ENCODE measurements around the gene ASXL1. TPM values are rescaled to one million over a fixed set of nuclear protein-coding genes. Genes with fewer than 3 reads are reported as not detected.
"Not testable (repeated sequence)": the region's sequence is repeated elsewhere in the genome, so short reads cannot be mapped to it uniquely, and the experiment has no call there.

ASXL1 gene
- total and polyA plus RNA-seq, 2 experiments from 2014 or later: 10.4 to 29.0 TPM

DNA sequence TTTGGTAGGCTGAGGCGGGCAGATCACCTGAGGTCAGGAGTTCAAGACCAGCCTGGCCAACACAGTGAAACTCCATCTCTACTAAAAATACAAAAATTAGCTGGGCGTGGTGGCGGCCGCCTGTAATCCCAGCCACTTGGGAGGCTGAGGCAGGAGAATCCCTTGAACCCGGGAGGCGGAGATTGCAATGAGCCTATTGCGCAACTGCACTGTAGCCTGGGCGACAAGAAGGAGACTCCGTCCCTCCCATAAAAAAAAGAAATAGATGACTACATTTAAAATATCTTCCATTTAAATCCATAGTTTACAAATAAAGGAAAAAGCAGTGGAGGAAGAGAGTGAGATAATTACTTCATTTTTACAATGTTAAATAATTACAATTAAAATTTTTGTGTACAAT lies 21.9 kb downstream of the ASXL1 start:
- H3K79me2 ChIP-seq (replicated peaks; ENCODE audit: insufficient read depth); H3K4me1 Mint-ChIP-seq; H3K27me3 Mint-ChIP-seq (ENCODE audit: insufficient read depth, low read depth, poor library complexity): not testable (repeated sequence)

GRCh38 chr20:32380745-32381144 lies 22.6 kb downstream of the ASXL1 start:
- no peak overlapping the region for H3K4me3 Mint-ChIP-seq
- H3K36me3 ChIP-seq (ENCODE audit: insufficient read depth): no peaks in the 10 kb centered on the region
- H3K27ac Mint-ChIP-seq: no peak overlapping the region
- no peak overlapping the region for H3K4me3 ChIP-seq
- ATAC-seq (no peak), DNase-seq (ENCODE audit: low spot score) (no peak)
- no peaks in the 10 kb centered on the region for H3K4me1 ChIP-seq (ENCODE audit: insufficient read depth)
- H3K4me1 Mint-ChIP-seq: no peaks in the 10 kb centered on the region
- H3K36me3 Mint-ChIP-seq (ENCODE audit: low read depth): no peaks in the 10 kb centered on the region
- H3K9me2 ChIP-seq (ENCODE audit: insufficient read depth): no peaks in the 10 kb centered on the region
- no peak overlapping the region for H2AFZ ChIP-seq
- no peaks in the 10 kb centered on the region for H3K27me3 ChIP-seq (ENCODE audit: insufficient read depth)
- no peaks in the 10 kb centered on the region for H3K9me3 Mint-ChIP-seq
- H3K4me2 ChIP-seq: no peak overlapping the region
- peaks cover 5% of the 10 kb centered on the region; the same call in 1 of the 2 replicates for H3K79me2 ChIP-seq (replicated peaks; ENCODE audit: insufficient read depth)
- peaks cover 53% of the 10 kb centered on the region for H4K20me1 ChIP-seq (replicated peaks; ENCODE audit: insufficient read depth)
- peaks cover 2% of the 10 kb centered on the region for H3K27me3 Mint-ChIP-seq (ENCODE audit: insufficient read depth, low read depth, poor library complexity)
- TF ChIP-seq JUNB (IDR thresholded peaks at IDR 0.05; ENCODE audit: unreplicated experiment): no peak
- TF ChIP-seq, protein P1, sequence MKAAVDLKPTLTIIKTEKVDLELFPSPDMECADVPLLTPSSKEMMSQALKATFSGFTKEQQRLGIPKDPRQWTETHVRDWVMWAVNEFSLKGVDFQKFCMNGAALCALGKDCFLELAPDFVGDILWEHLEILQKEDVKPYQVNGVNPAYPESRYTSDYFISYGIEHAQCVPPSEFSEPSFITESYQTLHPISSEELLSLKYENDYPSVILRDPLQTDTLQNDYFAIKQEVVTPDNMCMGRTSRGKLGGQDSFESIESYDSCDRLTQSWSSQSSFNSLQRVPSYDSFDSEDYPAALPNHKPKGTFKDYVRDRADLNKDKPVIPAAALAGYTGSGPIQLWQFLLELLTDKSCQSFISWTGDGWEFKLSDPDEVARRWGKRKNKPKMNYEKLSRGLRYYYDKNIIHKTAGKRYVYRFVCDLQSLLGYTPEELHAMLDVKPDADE (IDR thresholded peaks at IDR 0.05): no peak
- TF ChIP-seq ZNF331 (CRISPR knock-in tag; IDR thresholded peaks at IDR 0.05; ENCODE audit: low read depth): no peak
- no peak for TF ChIP-seq CTCF (conservative IDR thresholded peaks at IDR 0.05; ENCODE audit: low read depth in 2 of 2)
- no peak for TF ChIP-seq EZH2phosphoT487 (IDR thresholded peaks at IDR 0.05; ENCODE audit: unreplicated experiment)
- no peak for TF ChIP-seq NANOG (IDR thresholded peaks at IDR 0.05; ENCODE audit: borderline replicate concordance)
- no peak for TF ChIP-seq CREB1 (CRISPR knock-in tag; IDR thresholded peaks at IDR 0.05; ENCODE audit: low read depth)
- TF ChIP-seq EZH2 (IDR thresholded peaks at IDR 0.05; ENCODE audit: low read depth, unreplicated experiment): no peak
- TF ChIP-seq, protein P2, sequence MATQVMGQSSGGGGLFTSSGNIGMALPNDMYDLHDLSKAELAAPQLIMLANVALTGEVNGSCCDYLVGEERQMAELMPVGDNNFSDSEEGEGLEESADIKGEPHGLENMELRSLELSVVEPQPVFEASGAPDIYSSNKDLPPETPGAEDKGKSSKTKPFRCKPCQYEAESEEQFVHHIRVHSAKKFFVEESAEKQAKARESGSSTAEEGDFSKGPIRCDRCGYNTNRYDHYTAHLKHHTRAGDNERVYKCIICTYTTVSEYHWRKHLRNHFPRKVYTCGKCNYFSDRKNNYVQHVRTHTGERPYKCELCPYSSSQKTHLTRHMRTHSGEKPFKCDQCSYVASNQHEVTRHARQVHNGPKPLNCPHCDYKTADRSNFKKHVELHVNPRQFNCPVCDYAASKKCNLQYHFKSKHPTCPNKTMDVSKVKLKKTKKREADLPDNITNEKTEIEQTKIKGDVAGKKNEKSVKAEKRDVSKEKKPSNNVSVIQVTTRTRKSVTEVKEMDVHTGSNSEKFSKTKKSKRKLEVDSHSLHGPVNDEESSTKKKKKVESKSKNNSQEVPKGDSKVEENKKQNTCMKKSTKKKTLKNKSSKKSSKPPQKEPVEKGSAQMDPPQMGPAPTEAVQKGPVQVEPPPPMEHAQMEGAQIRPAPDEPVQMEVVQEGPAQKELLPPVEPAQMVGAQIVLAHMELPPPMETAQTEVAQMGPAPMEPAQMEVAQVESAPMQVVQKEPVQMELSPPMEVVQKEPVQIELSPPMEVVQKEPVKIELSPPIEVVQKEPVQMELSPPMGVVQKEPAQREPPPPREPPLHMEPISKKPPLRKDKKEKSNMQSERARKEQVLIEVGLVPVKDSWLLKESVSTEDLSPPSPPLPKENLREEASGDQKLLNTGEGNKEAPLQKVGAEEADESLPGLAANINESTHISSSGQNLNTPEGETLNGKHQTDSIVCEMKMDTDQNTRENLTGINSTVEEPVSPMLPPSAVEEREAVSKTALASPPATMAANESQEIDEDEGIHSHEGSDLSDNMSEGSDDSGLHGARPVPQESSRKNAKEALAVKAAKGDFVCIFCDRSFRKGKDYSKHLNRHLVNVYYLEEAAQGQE (IDR thresholded peaks at IDR 0.05; ENCODE audit: unreplicated experiment): no peak
- TF ChIP-seq POLR2AphosphoS5 (IDR thresholded peaks at IDR 0.05; ENCODE audit: low read depth): no peak
- no peak for TF ChIP-seq STAT1 (IDR thresholded peaks at IDR 0.05; ENCODE audit: unreplicated experiment)
- no peaks in the 10 kb centered on the region for H3F3A ChIP-seq (replicated peaks; ENCODE audit: low read depth)
- no peak overlapping the region for H3K27ac ChIP-seq (ENCODE audit: low read depth)

More for the DNA sequence above, 21.9 kb downstream of the ASXL1 start:
- H2AFZ ChIP-seq; DNase-seq (ENCODE audit: low spot score); ATAC-seq; H3K36me3 ChIP-seq (ENCODE audit: insufficient read depth); H3K9me3 Mint-ChIP-seq; H3K4me3 Mint-ChIP-seq; H3K36me3 Mint-ChIP-seq (ENCODE audit: low read depth); H3K27ac ChIP-seq (ENCODE audit: low read depth); H3K4me3 ChIP-seq; H3K4me1 ChIP-seq (ENCODE audit: insufficient read depth); H3K4me2 ChIP-seq; H3K27ac Mint-ChIP-seq; H3K27me3 ChIP-seq (ENCODE audit: insufficient read depth); H3F3A ChIP-seq (replicated peaks; ENCODE audit: low read depth); H3K9me2 ChIP-seq (ENCODE audit: insufficient read depth): not testable (repeated sequence)
- H4K20me1 ChIP-seq (replicated peaks; ENCODE audit: insufficient read depth): peaks cover 55% of the 10 kb centered on the region

All from GM23338 (cell line).